B cell (primary cell): ENCODE data around the gene CGNL1. TPM values are rescaled to one million over a fixed set of nuclear protein-coding genes. Genes with fewer than 3 reads are reported as not detected.

Source experiments
- ATAC-seq: fragments of 200-7000 bp; cut with Tn5 transposase; one replicate; pipeline ENCODE4 v1.10.0; 2021; ENCODE audit warnings: low read depth, mild to moderate bottlenecking, moderate number of reproducible peaks, moderate library complexity
- CTCF ChIA-PET: fragments of 350-600 bp; sonication (Branson Sonifier 250); formaldehyde crosslinking; loops from one replicate; lab custom pipeline; 2021; ENCODE audit warnings: antibody characterized with exemption, inconsistent platforms; lab: Charles Lee
- POLR2A ChIA-PET: fragments of 350-600 bp; sonication (Branson Sonifier 250); formaldehyde crosslinking; loops from one replicate; lab custom pipeline; 2021; ENCODE audit warnings: antibody characterized with exemption; lab: Charles Lee
- DNase-seq: peaks from one replicate; pipeline ENCODE4 v3.0.0; 2013
- H2AFZ ChIP-seq: 2 replicates; pipeline ENCODE4 v1.6.1; 2012; ENCODE audit warnings: mild to moderate bottlenecking, low read depth, low read length; ENCODE audit not compliant: insufficient read depth, poor library complexity, severe bottlenecking
- H3K27ac ChIP-seq, 2 donors: 1 replicate in 1 of 2; 2 replicates in 1 of 2; pipeline ENCODE4 v1.5.1; 2012 to 2013; ENCODE audit warnings: low read length in 2 of 2, mild to moderate bottlenecking in 2 of 2, moderate library complexity in 1 of 2
- H3K27me3 ChIP-seq, 4 experiments: fragments of 200-600 bp in 1 of 4; sonication (generic) in 1 of 4; replicated peaks in 1 of 4; 1 replicate in 2 of 4; 2 replicates in 2 of 4; pipeline versions ENCODE4 v1.6.1 to v1.7.0; 2013 to 2016; ENCODE audit warnings: low read length in 3 of 4, mild to moderate bottlenecking in 2 of 4, mixed read lengths in 1 of 4, moderate library complexity in 1 of 4; ENCODE audit not compliant: insufficient read depth in 4 of 4, control insufficient read depth in 3 of 4; ENCODE audit errors: control extremely low read depth in 1 of 4
- H3K36me3 ChIP-seq, 2 experiments: replicated peaks in 1 of 2; 1 replicate in 1 of 2; 2 replicates in 1 of 2; pipeline versions ENCODE4 v1.6.1 to v1.7.1; 2013; ENCODE audit warnings: low read length in 1 of 2; ENCODE audit not compliant: insufficient read depth in 2 of 2, control insufficient read depth in 1 of 2; ENCODE audit errors: control extremely low read depth in 1 of 2, extremely low read depth in 1 of 2
- H3K4me1 ChIP-seq, 2 donors: fragments of 200-600 bp in 1 of 2; sonication (generic) in 1 of 2; 1 replicate in 1 of 2; 2 replicates in 1 of 2; pipeline versions ENCODE4 v1.5.1 to v1.6.1; 2013 to 2017; ENCODE audit warnings: low read length in 2 of 2; ENCODE audit not compliant: control insufficient read depth in 2 of 2, insufficient read depth in 2 of 2
- H3K4me2 ChIP-seq: replicated peaks from 2 replicates; pipeline ENCODE3; 2012; ENCODE audit warnings: mild to moderate bottlenecking, low read depth, low read length; ENCODE audit not compliant: poor library complexity, severe bottlenecking
- H3K4me3 ChIP-seq, 5 experiments: fragments of 200-600 bp in 1 of 5; sonication (generic) in 1 of 5; 1 replicate in 3 of 5; 2 replicates in 2 of 5; pipeline versions ENCODE4 v1.5.1 to v1.7.0; 2011 to 2016; ENCODE audit warnings: low read length in 4 of 5, mild to moderate bottlenecking in 4 of 5, low read depth in 2 of 5, control low read depth in 1 of 5, moderate library complexity in 1 of 5; ENCODE audit not compliant: insufficient read depth in 1 of 5; ENCODE audit errors: control extremely low read depth in 1 of 5, extremely low read depth in 1 of 5
- H3K79me2 ChIP-seq: fragments of 200-600 bp; sonication (generic); one replicate; pipeline ENCODE4 v1.6.0; 2016; ENCODE audit warnings: low read length; ENCODE audit not compliant: control insufficient read depth, insufficient read depth
- H3K9ac ChIP-seq: fragments of 200-600 bp; sonication (generic); 2 replicates; pipeline ENCODE4 v1.6.1; 2017; ENCODE audit warnings: mild to moderate bottlenecking, low read length, moderate library complexity
- H3K9me3 ChIP-seq, 3 donors: one replicate each; pipeline versions ENCODE4 v1.6.1 to v1.7.1; 2013; ENCODE audit warnings: low read length in 2 of 3; ENCODE audit not compliant: control insufficient read depth in 2 of 3, insufficient read depth in 1 of 3; ENCODE audit errors: control extremely low read depth in 1 of 3
- H4K20me1 ChIP-seq: 2 replicates; pipeline ENCODE4 v1.6.0; 2012; ENCODE audit warnings: mild to moderate bottlenecking, low read length; ENCODE audit not compliant: insufficient read depth, control insufficient read depth, poor library complexity, severe bottlenecking
- H3K27ac Mint-ChIP-seq: one replicate; pipeline ENCODE4 v1.8.0; 2021; ENCODE audit warnings: mixed read lengths
- H3K27me3 Mint-ChIP-seq: one replicate; pipeline ENCODE4 v1.8.0; 2021; ENCODE audit warnings: mixed read lengths
- H3K4me1 Mint-ChIP-seq: one replicate; pipeline ENCODE4 v1.8.0; 2021; ENCODE audit warnings: mixed read lengths
- H3K4me3 Mint-ChIP-seq: one replicate; pipeline ENCODE4 v1.8.0; 2021; ENCODE audit warnings: mixed read lengths
- H3K9me3 Mint-ChIP-seq: one replicate; pipeline ENCODE4 v1.8.0; 2022; ENCODE audit warnings: mixed read lengths; ENCODE audit not compliant: insufficient read depth
- CTCF ChIP-seq: fragments of 200-600 bp; IDR thresholded peaks from one replicate; pipeline ENCODE4 v1.8.0; 2022; ENCODE audit warnings: antibody characterized with exemption, mild to moderate bottlenecking
- EZH2 ChIP-seq: IDR thresholded peaks from 2 replicates; pipeline ENCODE4 v1.6.1; 2012; ENCODE audit warnings: borderline replicate concordance, low read depth, mild to moderate bottlenecking, moderate library complexity, low read length; ENCODE audit not compliant: insufficient read depth, poor library complexity, severe bottlenecking
- WGBS: methylation state at CpG from one replicate; pipeline ENCODE4 v1.1.5; 2013; ENCODE audit warnings: missing lambda C conversion rate; ENCODE audit not compliant: insufficient coverage; 5-methylcytosine and 5-hydroxymethylcytosine counted together
- intact Hi-C: fragments of 100-400 bp; cut with micrococcal nuclease; formaldehyde crosslinking; loops from one replicate; pipeline ENCODE4 v1.10.0; 2022
- polyA plus RNA-seq: library from polyadenylated mRNA; depleted of rRNA; stranded (reverse); fragments of >200 nt; gene quantifications from 2 replicates; pipeline ENCODE4 v1.2.3, GENCODE V29; 2012
- total RNA-seq, 2 donors: library from RNA; stranded (reverse); fragments of 120-200 nt in 1 of 2; gene quantifications; 1 replicate in 1 of 2; 2 replicates in 1 of 2; pipeline versions ENCODE4 v1.2.3 to v1.2.4, GENCODE V29; 2013 to 2022

The CGNL1 gene
- total and polyA plus RNA-seq, 2 donors (not counting 1 experiment from before 2014, with no cell fraction given): 0.03 to 0.12 TPM

- Mint-ChIP-seq H3K27ac (no peak overlapping the region), H3K4me3 (no peak overlapping the region), H3K4me1 (peaks cover 7% of the 10 kb centered on the region), H3K9me3 (no peaks in the 10 kb centered on the region), H3K27me3 (peaks cover 3% of the 10 kb centered on the region)
- peaks cover 6 to 7% of the 10 kb centered on the region in 2 donors for H3K4me1 ChIP-seq
- ChIA-PET POLR2A (no interaction called here), CTCF (no interaction called here)
- no peak overlapping the region for H2AFZ ChIP-seq
- WGBS: 78% methylated on average over 2 of the region's 5 CpGs
- H3K27ac ChIP-seq: no peak overlapping the region
- H3K36me3 ChIP-seq: no peaks in the 10 kb centered on the region
- DNase-seq: no peak
- no peaks in the 10 kb centered on the region for H3K27me3 ChIP-seq
- TF ChIP-seq CTCF (no peak), EZH2 (no peak)
- no peak for ATAC-seq
- H3K4me2 ChIP-seq: no peak overlapping the region
- no peak overlapping the region for H3K9ac ChIP-seq
- no peaks in the 10 kb centered on the region for H3K79me2 ChIP-seq
- no peaks in the 10 kb centered on the region for H4K20me1 ChIP-seq
- no peak overlapping the region for H3K4me3 ChIP-seq
- H3K9me3 ChIP-seq: peaks cover 0 to 1% (median 0%) of the 10 kb centered on the region in 3 donors
- intact Hi-C loops: no loop called here
Observed at GRCh38 chr15:57444877-57445513, 68.7 kb downstream of the CGNL1 start.

- H3K4me1 Mint-ChIP-seq: peaks cover 4% of the 10 kb centered on the region
- ChIA-PET CTCF (interaction anchor here (0.7 kb wide), 1 partner anchor 997 kb away, joined by 4 read pairs; no protein-coding TSS in a partner anchor), POLR2A (no interaction called here)
- no CpG with 5 or more reads among the region's 1 CpG for WGBS
- no peak overlapping the region for H3K27ac Mint-ChIP-seq
- Histone ChIP-seq H4K20me1 (no peaks in the 10 kb centered on the region), H3K4me3 (no peak overlapping the region), H3K36me3 (no peaks in the 10 kb centered on the region), H3K9me3 (peaks cover 0 to 1% (median 0%) of the 10 kb centered on the region in 3 donors), H2AFZ (no peak overlapping the region), H3K79me2 (no peaks in the 10 kb centered on the region), H3K27ac (no peak overlapping the region), H3K4me2 (no peak overlapping the region), H3K4me1 (peaks cover under 1 to 2% of the 10 kb centered on the region in 2 donors), H3K9ac (no peak overlapping the region), H3K27me3 (no peaks in the 10 kb centered on the region)
- H3K4me3 Mint-ChIP-seq: no peak overlapping the region
- ATAC-seq (no peak), DNase-seq (no peak)
- no peaks in the 10 kb centered on the region for H3K9me3 Mint-ChIP-seq
- TF ChIP-seq CTCF (no peak), EZH2 (no peak)
- intact Hi-C loops: no loop called here
- H3K27me3 Mint-ChIP-seq: peaks cover 3% of the 10 kb centered on the region
Observed at GRCh38 chr15:57445872-57446271, 69.6 kb downstream of the CGNL1 start.
